NCI-H2196 (cell line): ENCODE data around the gene BAZ2A.
"Not testable (repeated sequence)": the region's sequence is repeated elsewhere in the genome, so short reads cannot be mapped to it uniquely, and the experiment has no call there.

Source experiments
- DNase-seq: peaks from one replicate; lab custom pipeline; 2025; ENCODE audit not compliant: unreplicated experiment; lab: John Stamatoyannopoulos, UW

The BAZ2A gene

GRCh38 chr12:56630180-56630632 lies at the start of gene BAZ2A:
Gene BAZ2A, minus strand, starts transcription at chr12:56630326. Its CDS starts 12,796 bp downstream, at chr12:56617530.
- peak; percentile 91 for DNase-seq

- no peak for DNase-seq
Observed at GRCh38 chr12:56678852-56679251, 48.7 kb upstream of the BAZ2A start.

- no peak for DNase-seq
Observed at GRCh38 chr12:56677680-56678079, 47.6 kb upstream of the BAZ2A start.

- no peak for DNase-seq
Observed at GRCh38 chr12:56676851-56677580, 46.9 kb upstream of the BAZ2A start.

GRCh38 chr12:56671608-56672007 lies 41.5 kb upstream of the BAZ2A start:
- DNase-seq = no peak

- DNase-seq = no peak
Observed at GRCh38 chr12:56670836-56671235, 40.7 kb upstream of the BAZ2A start.

- no peak for DNase-seq
Observed at GRCh38 chr12:56668197-56668457, 38.0 kb upstream of the BAZ2A start.

GRCh38 chr12:56661979-56662638 lies 32.0 kb upstream of the BAZ2A start:
- no peak for DNase-seq

GRCh38 chr12:56661560-56661959 lies 31.4 kb upstream of the BAZ2A start:
- no peak for DNase-seq

- no peak for DNase-seq
Observed at GRCh38 chr12:56658921-56659320, 28.8 kb upstream of the BAZ2A start.

- DNase-seq = no peak
Observed at GRCh38 chr12:56657416-56658379, 27.6 kb upstream of the BAZ2A start.

GRCh38 chr12:56653781-56654180 lies 23.7 kb upstream of the BAZ2A start:
- DNase-seq = not testable (repeated sequence)

GRCh38 chr12:56648023-56648422 lies 17.9 kb upstream of the BAZ2A start:
- DNase-seq = not testable (repeated sequence)

- peak; percentile 97 for DNase-seq
Observed at GRCh38 chr12:56645717-56646446, 15.8 kb upstream of the BAZ2A start, which contains the start of gene ATP5F1B. Gene ATP5F1B, minus strand, starts transcription at chr12:56645984. Its CDS starts 21 bp downstream, at chr12:56645963.

GRCh38 chr12:56645201-56645716 lies 15.1 kb upstream of the BAZ2A start:
- no peak for DNase-seq

- no peak for DNase-seq
Observed at GRCh38 chr12:56644654-56645053, 14.5 kb upstream of the BAZ2A start.

GRCh38 chr12:56641219-56641618 lies 11.1 kb upstream of the BAZ2A start:
- DNase-seq = no peak

GRCh38 chr12:56637621-56638020 lies 7.5 kb upstream of the BAZ2A start:
- no peak for DNase-seq

GRCh38 chr12:56636675-56637540 lies 6.8 kb upstream of the BAZ2A start:
- DNase-seq = peak; percentile 99
